GM21723 (cell line): ENCODE results near the gene PTGES2.

Source experiments
- ATAC-seq: cut with Tn5 transposase; IDR thresholded peaks from one replicate; pipeline ENCODE4 v1.9.1; 2021; ENCODE audit warnings: mild to moderate bottlenecking, moderate library complexity; ENCODE audit not compliant: unreplicated experiment

The PTGES2 gene

GRCh38 chr9:128153947-128154695, 26.6 kb upstream of the PTGES2 start:
- ATAC-seq: no peak

GRCh38 chr9:128153060-128153946, 25.8 kb upstream of the PTGES2 start:
- ATAC-seq: no peak

- no peak for ATAC-seq
Observed at GRCh38 chr9:128152133-128153059, 24.9 kb upstream of the PTGES2 start.

- no peak for ATAC-seq
Observed at GRCh38 chr9:128151309-128152132, 24.0 kb upstream of the PTGES2 start.

GRCh38 chr9:128150594-128151308, 23.2 kb upstream of the PTGES2 start:
- ATAC-seq: no peak

- no peak for ATAC-seq
Observed at GRCh38 chr9:128149951-128150593, 22.5 kb upstream of the PTGES2 start.

GRCh38 chr9:128149001-128149701, 21.6 kb upstream of the PTGES2 start, which contains the start of gene LCN2:
TSS of gene LCN2 (plus strand) at chr9:128149453. CDS start at chr9:128149526, 73 bp downstream.
- no peak for ATAC-seq

- no peak for ATAC-seq
Observed at GRCh38 chr9:128148509-128149000, 21.0 kb upstream of the PTGES2 start.

GRCh38 chr9:128146591-128147120, 19.1 kb upstream of the PTGES2 start:
- no peak for ATAC-seq

- ATAC-seq: no peak
Observed at GRCh38 chr9:128145951-128146351, 18.4 kb upstream of the PTGES2 start.

- ATAC-seq: no peak
Observed at GRCh38 chr9:128145536-128145935, 18.0 kb upstream of the PTGES2 start.

- no peak for ATAC-seq
Observed at GRCh38 chr9:128144239-128145181, 17.0 kb upstream of the PTGES2 start.

- no peak for ATAC-seq
Observed at GRCh38 chr9:128143525-128144238, 16.2 kb upstream of the PTGES2 start.

GRCh38 chr9:128142596-128142995, 15.1 kb upstream of the PTGES2 start:
- no peak for ATAC-seq

GRCh38 chr9:128142061-128142460, 14.5 kb upstream of the PTGES2 start:
- no peak for ATAC-seq

- ATAC-seq: no peak
Observed at GRCh38 chr9:128141604-128142003, 14.1 kb upstream of the PTGES2 start.
